H1 (cell line): ENCODE data around the gene PSAP. TPM values are rescaled to one million over a fixed set of nuclear protein-coding genes. Genes with fewer than 3 reads are reported as not detected.

Experiments
- CTCF ChIA-PET: fragments of 300-600 bp; sonication (Branson Sonifier 250); formaldehyde crosslinking; loops from one replicate; lab custom pipeline; 2021; ENCODE audit not compliant: partially characterized antibody; lab: Charles Lee
- POLR2A ChIA-PET: fragments of 300-600 bp; sonication (Branson Sonifier 250); formaldehyde crosslinking; loops from one replicate; lab custom pipeline; 2021; ENCODE audit warnings: inconsistent platforms; ENCODE audit not compliant: partially characterized antibody; lab: Charles Lee
- DNase-seq, 2 experiments: peaks; one replicate each; pipeline versions ENCODE4 v3.0.0 to v3.0.0-alpha.2; 2010 to 2022; ENCODE audit warnings: low spot score in 2 of 2, low read depth in 1 of 2, mixed read lengths in 1 of 2
- FAIRE-seq: peaks from 2 replicates; lab custom pipeline; 2011; peaks lifted over from hg19 to GRCh38; lab: Jason Lieb, UNC
- H2AFZ ChIP-seq: 2 replicates; pipeline ENCODE4 v1.8.1; 2012; ENCODE audit warnings: low read length, inconsistent platforms
- H2AK5ac ChIP-seq: 2 replicates; pipeline ENCODE4 v1.6.1; 2013; ENCODE audit warnings: low read depth, low read length
- H2BK120ac ChIP-seq: replicated peaks from 2 replicates; pipeline ENCODE3; 2013; ENCODE audit warnings: low read depth, low read length, inconsistent platforms
- H2BK12ac ChIP-seq: 2 replicates; pipeline ENCODE4 v1.6.1; 2013; ENCODE audit warnings: low read depth, low read length
- H2BK15ac ChIP-seq: 2 replicates; pipeline ENCODE4 v1.6.1; 2013; ENCODE audit warnings: low read length
- H2BK20ac ChIP-seq: 2 replicates; pipeline ENCODE4 v1.6.1; 2013; ENCODE audit warnings: low read length
- H2BK5ac ChIP-seq: 2 replicates; pipeline ENCODE4 v1.6.1; 2013; ENCODE audit warnings: low read depth, low read length
- H3K14ac ChIP-seq: 2 replicates; pipeline ENCODE4 v1.6.1; 2013; ENCODE audit warnings: inconsistent platforms; ENCODE audit not compliant: insufficient read length
- H3K18ac ChIP-seq: 2 replicates; pipeline ENCODE4 v1.6.1; 2013; ENCODE audit warnings: low read length; ENCODE audit errors: extremely low read depth
- H3K23ac ChIP-seq: 2 replicates; pipeline ENCODE4 v1.6.1; 2013; ENCODE audit warnings: inconsistent platforms; ENCODE audit not compliant: insufficient read length
- H3K23me2 ChIP-seq: 2 replicates; pipeline ENCODE4 v1.6.1; 2013; ENCODE audit warnings: low read depth, low read length
- H3K27ac ChIP-seq: 2 replicates; pipeline ENCODE4 v1.6.1; 2011; ENCODE audit warnings: low read depth, low read length, inconsistent platforms
- H3K27me3 ChIP-seq, 4 experiments: replicated peaks in 1 of 4; 1 replicate in 1 of 4; 2 replicates in 3 of 4; pipeline versions ENCODE4 v1.6.1 to v1.8.1; 2011 to 2013; ENCODE audit warnings: low read length in 3 of 4, mild to moderate bottlenecking in 3 of 4, inconsistent platforms in 2 of 4, mixed read lengths in 2 of 4, moderate library complexity in 1 of 4; ENCODE audit not compliant: control insufficient read depth in 3 of 4, insufficient read depth in 3 of 4; ENCODE audit errors: extremely low read depth in 1 of 4
- H3K36me3 ChIP-seq, 4 experiments: 2 replicates each; pipeline versions ENCODE4 v1.6.1 to v1.8.1; 2011 to 2013; ENCODE audit warnings: mild to moderate bottlenecking in 4 of 4, low read length in 3 of 4, moderate library complexity in 2 of 4, control low read depth in 1 of 4, inconsistent platforms in 1 of 4; ENCODE audit not compliant: insufficient read depth in 4 of 4, control insufficient read depth in 2 of 4
- H3K4ac ChIP-seq: replicated peaks from 2 replicates; pipeline ENCODE3; 2013; ENCODE audit warnings: low read length, low read depth, mixed read lengths, inconsistent platforms; ENCODE audit not compliant: insufficient read length
- H3K4me1 ChIP-seq, 4 experiments: replicated peaks in 1 of 4; 1 replicate in 1 of 4; 2 replicates in 3 of 4; pipeline versions ENCODE4 v1.6.1 to v1.8.1; 2011 to 2013; ENCODE audit warnings: low read length in 3 of 4, inconsistent platforms in 2 of 4, mixed read lengths in 1 of 4; ENCODE audit not compliant: insufficient read depth in 4 of 4, control insufficient read depth in 3 of 4
- H3K4me2 ChIP-seq, 2 experiments: 2 replicates each; pipeline versions ENCODE4 v1.6.1 to v1.8.1; 2011 to 2013; ENCODE audit warnings: low read depth in 2 of 2, low read length in 2 of 2, control low read depth in 1 of 2, inconsistent platforms in 1 of 2, mild to moderate bottlenecking in 1 of 2; ENCODE audit not compliant: insufficient read depth in 1 of 2
- H3K4me3 ChIP-seq, 4 experiments: fragments of 200-600, 300-600 bp in 1 of 4; sonication (generic), shearing (Covaris generic), sonication (Bioruptor Twin) in 1 of 4; 2 replicates each; pipeline versions ENCODE4 v1.5.1 to v1.8.1; 2011 to 2016; ENCODE audit warnings: low read length in 4 of 4, low read depth in 3 of 4, control low read depth in 2 of 4, inconsistent platforms in 2 of 4, mild to moderate bottlenecking in 2 of 4, mixed read lengths in 1 of 4, moderate library complexity in 1 of 4; ENCODE audit not compliant: insufficient read depth in 2 of 4; ENCODE audit errors: extremely low read depth in 1 of 4
- H3K56ac ChIP-seq: replicated peaks from 2 replicates; pipeline ENCODE3; 2013; ENCODE audit warnings: low read depth, mild to moderate bottlenecking, mixed read lengths, low read length, inconsistent platforms; ENCODE audit not compliant: insufficient read length
- H3K79me1 ChIP-seq: 2 replicates; pipeline ENCODE4 v1.6.1; 2013; ENCODE audit warnings: low read depth, low read length, control low read depth
- H3K79me2 ChIP-seq, 2 experiments: 2 replicates each; pipeline versions ENCODE4 v1.6.1 to v1.8.1; 2012 to 2013; ENCODE audit warnings: low read length in 2 of 2, mild to moderate bottlenecking in 2 of 2, inconsistent platforms in 1 of 2; ENCODE audit not compliant: insufficient read depth in 2 of 2, control insufficient read depth in 1 of 2
- H3K9ac ChIP-seq, 4 experiments: replicated peaks in 1 of 4; 1 replicate in 1 of 4; 2 replicates in 3 of 4; pipeline versions ENCODE4 v1.6.1 to v1.8.1; 2011 to 2013; ENCODE audit warnings: low read depth in 3 of 4, low read length in 3 of 4, control low read depth in 2 of 4, mild to moderate bottlenecking in 2 of 4, moderate library complexity in 2 of 4, inconsistent platforms in 1 of 4; ENCODE audit errors: extremely low read depth in 1 of 4
- H3K9me3 ChIP-seq, 2 experiments: 2 replicates each; pipeline versions ENCODE4 v1.6.1 to v1.8.1; 2012 to 2013; ENCODE audit warnings: mild to moderate bottlenecking in 2 of 2, moderate library complexity in 2 of 2, control low read depth in 1 of 2, inconsistent platforms in 1 of 2, low read depth in 1 of 2, low read length in 1 of 2, mixed read lengths in 1 of 2; ENCODE audit not compliant: insufficient read depth in 2 of 2
- H4K20me1 ChIP-seq, 2 experiments: replicated peaks in 1 of 2; 2 replicates each; pipeline versions ENCODE3 to v1.8.1; 2011 to 2013; ENCODE audit warnings: inconsistent platforms in 2 of 2, low read length in 2 of 2, mild to moderate bottlenecking in 1 of 2; ENCODE audit not compliant: insufficient read depth in 2 of 2, control insufficient read depth in 1 of 2
- H4K5ac ChIP-seq: 2 replicates; pipeline ENCODE4 v1.6.1; 2013; ENCODE audit warnings: low read length, low read depth, mixed read lengths, inconsistent platforms; ENCODE audit not compliant: insufficient read length
- H4K8ac ChIP-seq: 2 replicates; pipeline ENCODE4 v1.8.0; 2013; ENCODE audit warnings: mild to moderate bottlenecking, moderate library complexity, low read length, inconsistent platforms; ENCODE audit not compliant: insufficient read depth; ENCODE audit errors: extremely low read depth
- H4K91ac ChIP-seq: replicated peaks from 2 replicates; pipeline ENCODE3; 2013; ENCODE audit warnings: low read length, mixed read lengths, inconsistent platforms; ENCODE audit not compliant: insufficient read length
- ASH2L ChIP-seq: fragments of 200-600, 300-600 bp; sonication (generic); IDR thresholded peaks from one replicate; pipeline ENCODE4 v1.7.1; 2017; ENCODE audit warnings: low read length
- CHD2 ChIP-seq: IDR thresholded peaks from 2 replicates; pipeline ENCODE4 v1.6.1; 2012; ENCODE audit warnings: low read length, improper control_type of control experiment
- RBBP5 ChIP-seq: IDR thresholded peaks from 2 replicates; pipeline ENCODE4 v1.7.1; 2012; ENCODE audit warnings: low read depth, mild to moderate bottlenecking, inconsistent platforms, low read length, moderate library complexity, borderline replicate concordance
- WGBS, 2 experiments: shearing (Covaris generic) in 1 of 2; methylation state at CpG; one replicate each; pipeline versions ENCODE4 v1.1.6 to v1.1.7; 2013 to 2015; ENCODE audit warnings: low lambda C conversion rate in 2 of 2, mixed read lengths in 2 of 2, inconsistent platforms in 1 of 2, low coverage in 1 of 2, missing lambda C conversion rate in 1 of 2; ENCODE audit not compliant: insufficient replicate concordance in 2 of 2, insufficient coverage in 1 of 2, insufficient read length in 1 of 2; ENCODE audit errors: extremely low coverage in 1 of 2, missing lambda C conversion rate in 1 of 2; 5-methylcytosine and 5-hydroxymethylcytosine counted together
- polyA plus RNA-seq, 7 experiments: library from polyadenylated mRNA; depleted of rRNA in 3 of 7; stranded (reverse) in 5 of 7; unstranded in 2 of 7; fragments of >200 nt in 5 of 7; fragments of 200-250 nt in 2 of 7; gene quantifications; 1 replicate in 5 of 7; 2 replicates in 1 of 7; 4 replicates in 1 of 7; pipeline versions ENCODE4 v1.2.1 to v1.2.3, GENCODE V29; 2011 to 2013; ENCODE audit warnings: missing spikeins in 2 of 7, mixed read lengths in 2 of 7
- total RNA-seq: library from RNA; stranded (reverse); fragmentation: NEBNext Ultra II Directional; extraction: Animal tissue kit (Norgen Biotek cat#: 25700); gene quantifications from 2 replicates; pipeline ENCODE4 v1.2.1, GENCODE V29; 2021

PSAP gene
- total and polyA plus RNA-seq, 2 of the 8 experiments (the other 6 are each of a cell fraction or from before 2014, with no cell fraction given): 386 to 504 TPM

GRCh38 chr10:71878327-71879034 is 27.4 kb upstream of the PSAP start:
- Histone ChIP-seq H4K20me1 (no peaks in the 10 kb centered on the region), H3K4me3 (no peak overlapping the region), H2BK15ac (no peak overlapping the region), H3K9ac (no peak overlapping the region), H2BK5ac (no peak overlapping the region), H2BK20ac (no peak overlapping the region), H4K91ac (no peak overlapping the region), H3K18ac (no peak overlapping the region; the same call in 1 of the 2 replicates), H2BK12ac (peak overlapping the region; percentile 50; the same call in 1 of the 2 replicates), H3K23me2 (no peaks in the 10 kb centered on the region), H3K79me2 (no peaks in the 10 kb centered on the region), H3K9me3 (peaks cover 0 to 6% of the 10 kb centered on the region in 2 experiments; a peak in 1 of 4 replicates), H4K5ac (no peak overlapping the region), H2AFZ (peak overlapping the region; percentile 96), H4K8ac (no peak overlapping the region), H3K27me3 (no peaks in the 10 kb centered on the region), H3K27ac (no peak overlapping the region), H3K4me2 (peak overlapping the region; percentile 29 to 46; a peak in 3 of 4 replicates), H3K4me1 (peaks cover 0 to 5% (median 0%) of the 10 kb centered on the region in 4 experiments; a peak in 3 of 7 replicates), H3K79me1 (no peaks in the 10 kb centered on the region), H3K14ac (no peak overlapping the region), H3K36me3 (no peaks in the 10 kb centered on the region), H3K56ac (no peak overlapping the region), H2AK5ac (no peak overlapping the region), H3K4ac (no peak overlapping the region), H2BK120ac (no peak overlapping the region), H3K23ac (no peak overlapping the region)
- CTCF ChIA-PET: interaction anchor here (0.6 to 2.0 kb wide), 7 partner anchors 13 to 1430 kb away, joined by 3 to 6 read pairs (median 3); partner anchors contain the start of gene VSIR
- no peak for FAIRE-seq
- POLR2A ChIA-PET: interaction anchor here (0.6 to 1.2 kb wide), 2 partner anchors 10 to 53 kb away, joined by 3 read pairs; no protein-coding TSS in a partner anchor
- WGBS, 2 experiments: 70% methylated on average over 16 of the region's 18 CpGs; no CpG with 5 or more reads in 1 of the 2 experiments
- DNase-seq: no peak
- TF ChIP-seq CHD2: no peak
- TF ChIP-seq RBBP5: 0 out of 2 replicates have a peak, but pooled peaks have one; percentile 27
- TF ChIP-seq ASH2L: peak; percentile 39
